ENCODE measurements around the gene TMEM170A.

DNA sequence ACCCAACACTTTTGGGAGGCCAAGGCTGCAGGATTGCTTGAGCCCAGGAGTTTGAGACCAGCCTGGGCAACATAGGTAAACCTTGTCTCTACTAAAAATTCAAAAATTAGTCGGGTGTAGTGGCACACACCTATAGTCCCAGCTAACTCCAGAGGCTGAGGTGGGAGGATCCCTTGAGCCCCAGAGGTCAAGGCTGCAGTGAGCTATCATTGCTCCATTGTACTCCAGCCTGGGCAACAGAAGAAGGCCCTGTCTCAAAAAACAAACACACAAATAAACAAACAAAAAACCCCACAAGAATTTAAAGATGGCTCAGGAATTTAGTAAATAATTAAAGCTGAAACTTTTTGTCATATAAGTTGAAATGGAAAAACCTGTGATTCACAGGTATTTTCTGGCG lies 2.3 kb upstream of the TMEM170A start:
- TF ChIP-seq, protein P1, sequence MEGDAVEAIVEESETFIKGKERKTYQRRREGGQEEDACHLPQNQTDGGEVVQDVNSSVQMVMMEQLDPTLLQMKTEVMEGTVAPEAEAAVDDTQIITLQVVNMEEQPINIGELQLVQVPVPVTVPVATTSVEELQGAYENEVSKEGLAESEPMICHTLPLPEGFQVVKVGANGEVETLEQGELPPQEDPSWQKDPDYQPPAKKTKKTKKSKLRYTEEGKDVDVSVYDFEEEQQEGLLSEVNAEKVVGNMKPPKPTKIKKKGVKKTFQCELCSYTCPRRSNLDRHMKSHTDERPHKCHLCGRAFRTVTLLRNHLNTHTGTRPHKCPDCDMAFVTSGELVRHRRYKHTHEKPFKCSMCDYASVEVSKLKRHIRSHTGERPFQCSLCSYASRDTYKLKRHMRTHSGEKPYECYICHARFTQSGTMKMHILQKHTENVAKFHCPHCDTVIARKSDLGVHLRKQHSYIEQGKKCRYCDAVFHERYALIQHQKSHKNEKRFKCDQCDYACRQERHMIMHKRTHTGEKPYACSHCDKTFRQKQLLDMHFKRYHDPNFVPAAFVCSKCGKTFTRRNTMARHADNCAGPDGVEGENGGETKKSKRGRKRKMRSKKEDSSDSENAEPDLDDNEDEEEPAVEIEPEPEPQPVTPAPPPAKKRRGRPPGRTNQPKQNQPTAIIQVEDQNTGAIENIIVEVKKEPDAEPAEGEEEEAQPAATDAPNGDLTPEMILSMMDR (conservative IDR thresholded peaks at IDR 0.05; ENCODE audit: low read length), result no peak
- TF ChIP-seq EZH2phosphoT487 (IDR thresholded peaks at IDR 0.05; ENCODE audit: borderline replicate concordance, low read depth, low read length), result no peak
